HG03575 (cell line): ENCODE measurements around the gene DAZAP1.
"Not testable (repeated sequence)": the region's sequence is repeated elsewhere in the genome, so short reads cannot be mapped to it uniquely, and the experiment has no call there.

Experiments used
- ATAC-seq: cut with Tn5 transposase; IDR thresholded peaks from one replicate; pipeline ENCODE4 v1.9.1; 2021; ENCODE audit not compliant: unreplicated experiment, insufficient number of reproducible peaks, low FRiP score; ENCODE audit errors: extremely low read depth

DAZAP1 gene

DNA sequence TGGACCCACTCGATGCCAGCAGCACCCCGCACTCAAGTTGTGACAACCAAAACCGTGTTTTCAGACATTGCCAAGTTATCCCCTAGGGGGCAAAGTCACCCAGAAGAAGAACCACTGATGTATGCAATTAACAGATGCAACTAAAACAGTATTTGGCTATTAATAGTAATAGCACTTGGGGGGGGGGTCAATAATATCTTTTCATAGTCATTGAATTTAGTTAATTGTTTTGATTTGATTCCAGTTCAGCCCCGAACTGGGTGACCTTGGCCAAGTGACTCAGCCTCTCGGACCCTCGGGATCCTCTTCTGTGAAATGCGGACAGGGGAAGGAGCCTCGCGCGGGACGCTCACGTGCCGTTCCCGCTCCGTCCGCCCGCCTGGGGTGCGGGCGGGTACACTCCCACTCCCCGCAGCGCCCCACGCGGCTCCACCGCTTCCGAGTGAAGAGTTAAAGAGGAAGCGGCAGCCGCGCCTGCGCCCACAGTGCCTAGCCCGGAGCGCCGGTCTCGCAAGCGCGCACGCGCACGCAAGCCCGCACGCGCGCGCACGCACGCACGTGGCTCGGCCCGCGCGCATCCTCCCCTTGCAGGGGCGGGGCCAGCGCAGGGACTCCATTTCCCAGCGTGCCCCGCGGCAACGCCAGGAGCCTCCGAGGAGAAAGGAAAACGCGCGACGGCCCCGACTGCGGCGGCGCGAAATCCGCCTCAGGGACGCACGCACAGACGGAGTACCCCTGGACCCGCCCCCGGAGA, 435 bp upstream of the DAZAP1 start:
- ATAC-seq: no peak

DNA sequence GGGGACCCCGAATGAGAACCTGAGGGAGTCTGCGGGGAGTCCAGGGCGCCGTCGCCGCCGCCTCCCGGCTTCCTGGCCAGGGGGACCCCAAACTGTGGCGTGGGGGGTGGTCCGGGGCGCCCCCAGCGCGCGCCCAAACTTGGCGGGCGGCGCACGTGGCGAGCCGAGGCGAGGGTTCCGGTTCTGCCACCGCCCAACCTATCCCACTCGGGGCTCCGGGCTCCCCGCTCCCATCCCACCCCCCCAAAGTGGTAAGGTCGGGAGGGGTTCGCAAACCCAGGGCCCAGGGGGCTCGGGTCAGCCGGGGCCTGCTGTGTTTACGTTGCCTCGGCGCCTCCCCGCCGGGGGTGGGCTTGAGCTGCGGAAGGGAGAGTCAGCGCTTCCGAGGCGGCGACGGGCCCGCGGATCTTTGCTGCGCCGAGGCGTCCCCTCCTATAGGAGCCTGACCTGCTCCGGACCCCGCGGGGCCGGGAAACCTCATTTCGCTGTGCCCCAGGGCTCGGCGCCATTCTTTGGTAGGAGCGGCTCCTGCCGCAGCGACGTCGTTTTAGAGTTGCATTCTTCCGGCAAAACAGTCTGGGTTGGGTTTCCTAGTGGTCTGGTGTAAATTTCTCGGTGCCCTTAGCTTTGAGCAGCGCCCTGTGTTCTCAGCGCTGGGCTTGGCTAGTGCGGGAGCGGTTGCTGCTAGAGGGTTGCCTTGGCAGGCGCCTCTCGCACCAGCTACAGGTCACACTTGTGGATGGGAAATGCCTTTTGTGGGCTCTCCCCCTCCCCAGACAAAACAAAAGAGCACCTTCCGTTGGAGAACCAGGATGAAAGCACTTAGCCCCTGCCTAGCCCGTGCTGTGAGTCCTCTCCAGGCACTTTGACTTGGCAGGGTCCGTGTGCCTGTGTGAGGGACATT, 1.2 kb downstream of the DAZAP1 start:
- no peak for ATAC-seq

DNA sequence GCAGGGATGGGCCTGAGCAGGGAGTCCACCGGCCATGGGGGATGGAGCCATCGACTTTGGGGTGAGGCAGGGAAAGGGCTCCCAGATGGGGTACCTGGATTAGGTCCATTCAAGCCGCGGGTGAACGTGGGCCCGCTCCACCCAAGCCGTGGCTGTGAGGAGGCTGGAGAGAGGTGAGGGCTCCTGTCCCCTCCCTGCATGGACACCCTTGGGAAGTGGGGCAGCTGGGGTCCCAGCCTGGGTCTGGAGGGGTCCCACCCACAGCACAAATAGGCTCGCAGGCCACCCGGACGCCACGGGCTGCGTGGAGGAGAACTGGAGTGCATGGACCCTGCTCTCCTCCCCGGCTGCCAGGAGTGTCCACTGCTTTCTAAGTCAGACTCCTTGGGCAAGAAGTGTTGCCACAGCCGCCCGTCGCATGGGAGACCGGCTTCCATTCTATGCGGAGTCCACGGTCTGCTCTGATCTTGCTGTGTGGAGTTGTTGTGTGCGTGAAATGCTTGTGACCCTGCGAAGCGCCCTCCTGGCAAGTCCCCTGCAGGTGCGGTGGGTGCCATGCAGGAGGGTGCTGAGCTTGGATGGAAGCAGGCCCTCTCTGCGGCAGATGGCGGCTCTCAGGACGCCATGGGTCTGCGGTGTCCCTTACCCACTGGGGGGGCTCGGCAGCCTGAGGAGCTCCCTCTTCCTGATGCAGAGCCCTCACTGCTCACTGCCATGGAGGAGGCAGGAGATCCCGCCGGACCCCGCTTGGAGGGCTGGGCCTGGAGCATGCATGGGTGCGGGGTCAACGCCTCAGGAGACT, 2.0 kb downstream of the DAZAP1 start:
- ATAC-seq: no peak

DNA sequence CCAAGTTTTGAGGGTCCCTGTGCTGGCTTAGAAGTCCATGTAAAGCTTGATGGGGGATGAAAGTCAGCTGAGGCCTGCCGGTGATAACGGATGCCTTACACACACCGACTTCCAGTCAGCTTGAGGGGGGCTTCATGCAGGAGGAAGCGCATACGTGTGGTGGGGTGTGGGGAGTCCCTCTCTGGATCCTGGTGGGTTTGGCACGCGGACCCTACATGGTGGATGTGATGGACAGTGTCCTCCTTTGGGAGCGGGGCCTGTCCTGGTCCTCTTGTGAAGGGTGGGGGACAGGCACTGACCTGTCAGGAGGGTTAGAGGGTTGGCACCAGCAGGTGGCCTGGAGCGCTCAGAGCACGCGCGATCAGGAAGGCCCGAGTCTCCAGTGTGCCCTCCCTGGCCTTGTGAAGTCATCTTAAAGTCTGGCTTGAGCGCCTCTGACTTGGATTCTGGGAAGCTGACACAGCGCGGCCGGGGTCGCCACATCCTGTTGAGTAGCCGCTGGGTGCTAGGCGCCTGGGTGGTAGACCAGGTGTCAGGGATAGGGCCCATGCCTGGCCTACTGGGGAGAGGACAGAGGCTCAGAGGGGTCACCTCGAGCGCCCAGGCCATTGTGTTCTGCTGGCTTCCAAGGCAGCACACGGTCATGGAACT, 2.9 kb downstream of the DAZAP1 start:
- no peak for ATAC-seq

DNA sequence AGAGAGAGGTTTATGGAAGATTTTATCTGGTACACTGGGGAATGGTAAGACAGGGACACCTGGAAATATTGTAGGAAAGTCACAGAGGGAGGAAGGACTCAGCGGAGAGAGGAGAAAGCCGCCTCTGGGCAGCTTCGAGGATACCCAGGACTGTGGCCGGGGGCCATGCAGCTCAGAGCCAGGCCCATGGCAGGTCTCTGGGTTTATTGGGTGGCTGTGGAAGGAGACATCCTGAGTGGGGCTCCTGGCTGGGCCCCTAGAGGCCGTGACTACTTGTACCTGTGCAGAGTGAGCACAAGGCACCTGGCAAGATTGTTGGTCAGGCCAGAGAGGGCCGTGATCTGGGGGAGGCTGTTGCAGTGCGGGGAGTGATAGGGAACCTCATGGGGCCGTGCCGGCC, 3.4 kb downstream of the DAZAP1 start:
- no peak for ATAC-seq

DNA sequence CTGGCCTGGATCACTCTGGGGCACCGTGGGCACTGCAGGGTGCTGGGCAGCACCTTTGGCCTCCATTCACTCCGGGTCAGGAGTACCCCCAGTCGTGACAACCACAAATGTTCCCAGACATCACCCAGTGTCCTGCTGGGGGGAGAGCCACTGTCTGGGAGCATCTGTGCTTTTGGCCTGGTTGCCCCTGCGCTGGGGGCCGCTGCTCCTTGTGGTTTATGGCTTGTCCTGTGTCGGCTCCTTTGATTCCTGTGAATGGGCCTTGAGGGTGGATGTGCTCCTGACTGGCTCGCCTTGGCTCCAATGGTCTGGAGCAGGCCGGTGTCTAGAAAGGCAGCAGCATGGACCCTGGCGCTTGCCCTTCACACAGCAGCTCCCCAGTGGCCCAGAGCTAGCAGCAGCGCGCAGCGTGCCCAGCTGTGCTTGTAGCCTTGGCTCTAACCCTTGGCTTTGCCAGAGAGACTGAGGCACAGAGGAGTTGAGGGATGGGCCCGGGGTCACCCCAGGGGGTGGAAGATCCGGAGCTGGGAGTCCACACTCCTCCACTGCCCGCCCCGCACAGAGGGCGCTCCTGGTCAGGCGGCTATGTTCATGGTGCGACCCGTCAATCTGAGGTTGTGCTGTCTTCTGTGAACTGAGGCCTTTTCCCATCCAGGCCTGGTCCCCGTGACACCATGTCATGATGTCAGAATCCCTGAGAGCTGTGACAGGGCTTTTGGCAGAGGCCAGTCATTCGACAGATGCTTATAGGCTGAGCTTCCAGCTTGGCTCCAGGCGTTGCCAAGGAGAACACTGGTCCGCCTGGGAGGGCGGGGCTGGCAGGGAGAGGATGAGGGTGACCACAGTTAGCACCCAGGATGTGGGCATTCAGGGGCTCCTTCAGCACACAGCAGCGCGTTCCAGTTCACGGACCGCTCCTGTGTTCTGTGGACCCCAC, 4.1 kb downstream of the DAZAP1 start:
- no peak for ATAC-seq

DNA sequence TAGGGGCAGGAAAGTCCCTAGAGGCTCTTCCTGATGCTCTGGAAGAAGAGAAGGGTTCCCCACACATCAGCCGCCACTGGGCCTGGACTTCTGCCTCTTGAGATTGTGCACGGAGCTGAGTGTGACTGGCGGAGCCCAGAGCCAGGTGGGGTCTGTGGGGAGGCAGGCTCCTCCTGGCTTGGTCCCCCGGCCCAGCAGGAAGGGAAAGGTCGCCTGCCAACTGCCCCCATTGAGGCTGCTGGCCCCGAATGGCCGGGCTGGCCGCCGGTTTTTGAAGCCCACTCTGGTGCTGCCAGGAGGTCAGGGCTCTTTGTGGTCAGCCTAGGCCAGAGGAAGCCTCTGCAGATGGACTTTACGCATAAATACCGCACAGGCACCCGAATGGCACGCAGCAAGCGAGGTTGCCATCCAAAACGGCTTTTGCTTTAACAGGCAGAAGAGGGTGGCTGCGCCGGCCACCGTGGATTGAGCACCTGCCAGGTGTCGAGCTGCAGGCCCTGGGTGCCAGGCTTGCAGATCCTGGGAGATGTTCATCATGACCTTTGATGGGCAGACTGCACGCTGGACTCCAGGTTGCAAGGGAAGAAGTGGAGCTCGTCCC, 5.0 kb downstream of the DAZAP1 start:
- no peak for ATAC-seq

DNA sequence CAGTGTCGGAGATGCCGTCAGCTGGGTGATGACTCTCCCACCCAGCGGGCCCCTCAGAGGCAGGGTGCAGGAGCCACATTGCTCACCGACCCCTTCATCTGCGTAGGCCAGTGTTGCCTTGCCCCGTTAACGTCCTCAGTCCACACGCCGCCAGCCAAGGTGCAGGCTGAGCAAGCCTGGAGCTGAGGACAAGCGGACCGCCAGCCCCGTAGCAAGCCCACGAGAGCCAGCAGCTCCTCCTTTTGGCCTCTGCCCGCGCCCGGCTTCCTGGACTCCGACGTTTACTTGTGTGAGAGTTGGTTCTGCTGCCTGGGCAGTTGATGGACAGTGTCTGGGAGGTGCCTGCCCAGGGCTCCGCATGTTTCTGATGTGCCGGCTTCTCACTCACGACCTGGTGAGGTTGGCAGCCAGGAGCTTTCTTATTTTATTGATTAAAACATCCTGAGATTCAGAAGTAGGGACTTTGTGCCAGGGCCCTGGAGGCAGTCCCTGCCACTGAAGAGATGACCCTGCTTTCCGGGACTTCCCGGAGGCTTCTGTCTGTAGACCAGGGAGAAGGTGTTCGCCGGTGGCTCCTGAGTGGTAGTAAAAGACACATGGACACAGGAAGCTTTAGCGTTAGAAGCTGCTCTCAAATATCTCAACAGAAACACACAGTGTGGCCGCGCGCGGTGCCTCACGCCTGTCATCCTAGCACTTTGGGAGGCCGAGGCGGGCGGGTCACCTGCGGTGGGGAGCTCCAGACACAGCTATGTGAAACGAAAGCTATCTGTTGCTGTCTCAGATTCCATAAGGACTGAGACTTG, 5.8 kb downstream of the DAZAP1 start:
- ATAC-seq: no peak

DNA sequence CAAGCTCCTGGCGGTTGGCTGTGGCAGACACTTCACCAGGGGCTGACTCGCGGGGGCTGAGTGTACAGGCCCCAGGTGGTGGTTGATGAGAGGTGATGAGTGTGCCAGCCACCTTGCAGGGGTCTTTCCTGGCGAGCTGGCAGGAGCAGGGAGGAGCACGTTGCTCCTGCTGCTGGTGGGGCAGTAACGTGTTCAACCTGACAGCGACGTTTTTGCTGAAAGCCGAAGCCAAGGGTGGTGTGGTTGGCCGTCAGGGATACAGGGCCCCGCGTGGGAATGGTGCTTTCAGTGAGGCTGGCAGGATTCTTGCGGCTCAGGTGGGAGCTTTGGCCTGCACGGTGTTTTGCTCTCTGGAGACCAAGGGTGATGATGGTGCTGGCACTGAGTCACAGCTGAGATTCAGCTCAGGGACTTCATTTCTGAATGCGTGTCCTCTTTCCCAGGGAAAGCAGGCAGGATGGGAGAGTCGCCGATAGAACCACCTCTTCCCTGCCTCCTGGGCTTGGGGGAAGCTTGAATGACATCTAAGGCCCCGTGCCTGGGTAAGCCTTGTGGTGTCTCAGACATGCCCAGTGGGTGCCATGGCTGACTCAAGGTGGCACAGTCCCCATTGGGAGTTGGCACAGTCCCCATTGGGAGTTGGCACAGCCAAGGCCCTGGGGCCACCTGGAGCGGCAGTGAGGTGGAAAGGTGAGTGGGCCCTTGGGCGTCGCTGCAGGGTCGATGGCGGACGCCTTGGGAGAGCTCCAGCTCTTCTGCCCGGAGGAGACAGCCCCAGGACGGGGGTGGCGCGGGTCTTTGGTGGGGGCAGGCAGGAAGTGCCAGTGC, 8.8 kb downstream of the DAZAP1 start:
- no peak for ATAC-seq

DNA sequence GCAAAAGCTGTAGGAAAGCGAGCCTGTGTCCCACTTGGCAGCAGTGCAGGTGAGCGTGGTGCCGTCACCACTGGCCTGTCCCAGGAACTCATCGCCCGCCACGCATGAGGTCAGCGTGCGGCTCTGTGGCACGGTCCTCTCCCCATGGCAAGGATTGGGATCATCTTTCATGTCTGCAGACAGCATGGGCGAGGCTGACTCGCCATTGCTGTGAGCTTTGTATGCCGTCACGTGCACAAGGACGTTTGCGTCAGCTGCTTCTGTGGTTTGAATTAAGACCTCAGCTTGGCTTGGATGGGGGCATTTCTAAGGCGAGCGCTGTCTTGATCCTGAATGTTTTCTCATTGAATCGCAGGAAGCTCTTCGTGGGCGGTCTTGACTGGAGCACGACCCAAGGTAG, 9.8 kb downstream of the DAZAP1 start:
- no peak for ATAC-seq

DNA sequence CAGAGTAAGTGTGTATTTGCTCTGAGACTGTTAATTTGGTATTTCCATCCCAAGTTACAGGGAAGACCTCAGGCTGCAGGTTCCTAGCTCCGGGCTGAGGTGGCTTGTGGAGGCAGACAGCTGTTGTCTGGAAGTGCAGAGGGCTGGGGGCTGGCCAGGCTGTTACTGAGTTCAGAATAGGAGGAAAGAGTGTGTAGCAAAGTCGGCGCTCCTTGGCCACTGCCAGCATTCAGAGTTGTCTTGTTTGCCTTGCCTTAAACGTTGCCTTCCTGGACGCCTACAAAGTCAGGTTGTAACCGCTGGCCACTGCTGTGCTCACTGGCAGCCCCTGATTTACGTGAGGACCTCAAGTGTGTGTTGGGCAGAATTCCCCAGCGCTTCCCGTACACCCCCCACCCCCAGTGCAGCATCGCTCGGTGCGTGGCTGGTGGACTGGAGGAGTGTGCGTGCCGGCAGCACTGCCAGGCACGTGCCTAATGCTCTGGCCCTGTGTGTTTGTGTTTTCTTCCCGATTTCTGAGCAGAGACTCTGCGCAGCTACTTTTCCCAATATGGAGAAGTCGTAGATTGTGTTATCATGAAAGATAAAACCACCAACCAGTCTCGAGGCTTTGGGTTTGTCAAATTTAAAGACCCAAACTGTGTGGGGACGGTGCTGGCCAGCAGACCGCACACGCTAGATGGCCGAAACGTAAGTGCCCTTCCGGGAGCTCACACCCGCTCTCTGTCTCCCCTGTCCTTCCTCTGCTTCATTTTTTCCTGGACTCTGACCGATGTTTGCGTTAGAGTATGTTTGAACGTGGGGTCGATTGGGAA, 10.5 kb downstream of the DAZAP1 start:
- no peak for ATAC-seq

DNA sequence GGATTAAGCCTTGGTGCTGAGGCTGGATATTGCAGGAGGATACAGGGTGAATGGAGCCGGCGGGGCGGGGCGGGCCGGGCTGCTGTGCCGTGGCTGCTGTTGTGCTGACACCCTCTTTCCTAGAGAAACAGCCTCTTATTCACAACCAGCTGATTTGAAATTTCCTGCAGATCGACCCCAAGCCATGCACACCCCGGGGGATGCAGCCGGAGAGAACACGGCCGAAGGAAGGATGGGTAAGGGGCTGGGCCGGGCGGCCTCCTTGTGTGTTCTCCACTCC, 11.1 kb downstream of the DAZAP1 start:
- ATAC-seq: no peak

DNA sequence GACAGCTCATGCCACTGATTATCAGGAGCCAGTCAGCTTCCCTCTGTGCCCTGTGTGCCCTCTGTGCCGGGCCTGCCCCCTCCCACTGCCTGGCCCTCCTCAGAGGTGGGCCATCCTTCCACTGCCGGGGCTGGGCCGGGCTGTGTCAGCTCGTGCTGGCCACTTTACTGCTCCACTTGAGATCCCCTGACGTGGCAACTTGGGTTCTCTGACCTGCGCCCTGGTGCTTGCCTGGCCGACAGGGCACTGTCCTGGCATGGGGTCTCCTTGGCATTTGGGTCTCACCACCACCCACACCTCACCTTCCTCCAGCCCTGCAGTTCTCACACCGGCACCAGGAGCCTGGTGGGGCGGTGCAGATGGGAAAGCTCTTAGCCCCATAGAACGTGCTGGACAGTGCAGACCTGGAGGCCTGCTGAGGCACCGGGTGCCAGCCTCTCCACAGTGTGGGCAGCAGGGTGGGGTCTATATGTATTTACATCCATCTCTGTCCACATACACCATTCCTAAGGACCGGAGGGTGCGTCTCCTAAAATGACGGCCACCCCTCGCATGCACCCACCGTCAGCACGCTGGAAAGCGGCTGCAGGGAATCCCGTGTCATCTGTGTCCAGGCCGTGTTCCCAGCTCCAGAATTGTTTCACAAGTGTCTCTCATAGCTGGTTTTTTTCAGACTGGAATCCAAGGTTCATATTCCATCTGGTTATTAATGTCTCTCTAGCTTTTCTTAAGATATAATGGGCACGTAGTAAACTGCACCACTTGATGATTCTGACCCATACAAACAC, 11.8 kb downstream of the DAZAP1 start:
- ATAC-seq: no peak

DNA sequence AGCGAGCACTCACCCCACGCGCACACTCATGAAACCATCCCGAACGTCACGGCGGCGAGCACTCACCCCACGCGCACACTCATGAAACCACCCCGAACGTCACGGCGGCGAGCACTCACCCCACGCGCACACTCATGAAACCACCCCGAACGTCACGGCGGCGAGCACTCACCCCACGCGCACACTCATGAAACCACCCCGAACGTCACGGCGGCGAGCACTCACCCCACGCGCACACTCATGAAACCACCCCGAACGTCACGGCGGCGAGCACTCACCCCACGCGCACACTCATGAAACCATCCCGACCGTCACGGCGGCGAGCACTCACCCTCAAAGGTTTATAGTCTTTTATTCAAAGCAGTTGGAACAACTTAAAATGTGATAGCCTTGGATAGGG, 12.7 kb downstream of the DAZAP1 start:
- ATAC-seq: not testable (repeated sequence)

DNA sequence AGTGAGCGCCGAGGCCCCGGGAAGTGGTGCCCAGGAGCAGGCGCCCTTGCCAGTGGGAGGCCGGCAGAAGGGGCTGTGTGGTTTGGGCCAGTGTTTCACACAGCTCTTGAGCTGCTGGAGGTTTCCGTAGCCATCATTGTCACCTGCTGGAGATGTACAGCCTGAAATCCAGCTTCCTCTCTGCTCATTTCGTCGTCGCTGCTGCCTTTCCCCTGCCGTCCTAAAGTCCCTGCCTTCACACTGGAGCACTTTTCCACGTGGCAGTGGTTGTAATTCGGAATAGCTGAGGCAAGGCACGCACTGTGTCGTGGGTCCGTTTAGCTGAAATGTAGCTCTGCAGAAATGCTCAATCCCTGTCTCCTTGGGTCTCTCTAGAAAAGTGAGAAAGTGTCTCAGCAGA, 13.2 kb downstream of the DAZAP1 start:
- ATAC-seq: no peak
